ENCODE results near the gene ARMC10.

DNA sequence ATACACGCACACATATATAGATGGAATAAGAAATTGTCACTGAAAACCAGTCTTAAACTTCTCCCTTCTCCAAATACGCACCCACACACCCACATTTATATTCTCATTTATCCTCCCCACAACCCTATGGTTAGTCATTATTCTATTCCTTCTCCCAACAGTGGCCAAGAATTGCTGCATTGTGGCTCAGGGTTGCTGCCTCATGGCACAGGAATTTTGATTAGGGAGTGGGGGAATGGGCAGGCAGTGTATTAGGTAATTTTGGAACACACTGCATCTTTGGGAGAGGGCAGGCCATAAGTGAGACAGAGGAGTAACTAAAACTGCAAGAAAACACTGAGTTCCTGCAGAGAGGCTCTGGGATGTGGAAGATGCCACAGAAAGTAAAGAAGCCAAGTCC lies 38.2 kb downstream of the ARMC10 start:
- TF ChIP-seq, protein P1, sequence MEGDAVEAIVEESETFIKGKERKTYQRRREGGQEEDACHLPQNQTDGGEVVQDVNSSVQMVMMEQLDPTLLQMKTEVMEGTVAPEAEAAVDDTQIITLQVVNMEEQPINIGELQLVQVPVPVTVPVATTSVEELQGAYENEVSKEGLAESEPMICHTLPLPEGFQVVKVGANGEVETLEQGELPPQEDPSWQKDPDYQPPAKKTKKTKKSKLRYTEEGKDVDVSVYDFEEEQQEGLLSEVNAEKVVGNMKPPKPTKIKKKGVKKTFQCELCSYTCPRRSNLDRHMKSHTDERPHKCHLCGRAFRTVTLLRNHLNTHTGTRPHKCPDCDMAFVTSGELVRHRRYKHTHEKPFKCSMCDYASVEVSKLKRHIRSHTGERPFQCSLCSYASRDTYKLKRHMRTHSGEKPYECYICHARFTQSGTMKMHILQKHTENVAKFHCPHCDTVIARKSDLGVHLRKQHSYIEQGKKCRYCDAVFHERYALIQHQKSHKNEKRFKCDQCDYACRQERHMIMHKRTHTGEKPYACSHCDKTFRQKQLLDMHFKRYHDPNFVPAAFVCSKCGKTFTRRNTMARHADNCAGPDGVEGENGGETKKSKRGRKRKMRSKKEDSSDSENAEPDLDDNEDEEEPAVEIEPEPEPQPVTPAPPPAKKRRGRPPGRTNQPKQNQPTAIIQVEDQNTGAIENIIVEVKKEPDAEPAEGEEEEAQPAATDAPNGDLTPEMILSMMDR (IDR thresholded peaks at IDR 0.05) = no peak
- no peak for TF ChIP-seq POLR2A (IDR thresholded peaks at IDR 0.05)

Data from adrenal gland (tissue), 5 donors.